Fibroblast of the aortic adventitia (primary cell): ENCODE measurements around the gene HMGCS2. TPM values are rescaled to one million over a fixed set of nuclear protein-coding genes. Genes with fewer than 3 reads are reported as not detected.

Source experiments
- DNase-seq: peaks from one replicate; pipeline ENCODE4 v3.0.0-alpha.2; 2010; ENCODE audit warnings: low read depth
- H3K4me3 ChIP-seq: 2 replicates; pipeline ENCODE4 v1.5.1; 2011; ENCODE audit warnings: low read depth, mild to moderate bottlenecking, control low read depth, low read length, moderate library complexity
- total RNA-seq: library from RNA; depleted of rRNA; stranded (reverse); fragments of >200 nt; gene quantifications from 2 replicates; pipeline ENCODE4 v1.2.3, GENCODE V29; 2012; ENCODE audit warnings: low replicate concordance
- TF ChIP-seq, protein P1 (sequence below): IDR thresholded peaks from 2 replicates; pipeline ENCODE4 v1.5.1; 2011; ENCODE audit warnings: mild to moderate bottlenecking, low read length, control low read depth, inconsistent platforms; ENCODE audit not compliant: insufficient read depth

Gene HMGCS2
- total RNA-seq, 1 donor = not detected

DNA sequence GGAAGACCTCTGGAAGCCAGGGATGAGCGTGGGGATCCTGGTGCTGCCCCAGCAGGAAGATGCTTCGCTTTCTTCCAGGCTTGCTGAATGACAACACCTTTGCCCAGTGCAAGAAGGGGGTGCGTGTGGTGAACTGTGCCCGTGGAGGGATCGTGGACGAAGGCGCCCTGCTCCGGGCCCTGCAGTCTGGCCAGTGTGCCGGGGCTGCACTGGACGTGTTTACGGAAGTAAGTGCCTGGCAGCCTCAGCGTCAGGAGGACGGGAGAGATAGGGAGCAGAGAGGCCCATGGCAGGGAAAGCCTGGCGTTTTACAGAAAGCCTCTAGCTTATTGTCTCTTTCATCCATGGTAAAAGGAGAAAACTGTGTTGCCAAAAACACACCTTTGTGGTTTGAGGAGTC lies 33.5 kb downstream of the HMGCS2 start:
- TF ChIP-seq, protein P1, sequence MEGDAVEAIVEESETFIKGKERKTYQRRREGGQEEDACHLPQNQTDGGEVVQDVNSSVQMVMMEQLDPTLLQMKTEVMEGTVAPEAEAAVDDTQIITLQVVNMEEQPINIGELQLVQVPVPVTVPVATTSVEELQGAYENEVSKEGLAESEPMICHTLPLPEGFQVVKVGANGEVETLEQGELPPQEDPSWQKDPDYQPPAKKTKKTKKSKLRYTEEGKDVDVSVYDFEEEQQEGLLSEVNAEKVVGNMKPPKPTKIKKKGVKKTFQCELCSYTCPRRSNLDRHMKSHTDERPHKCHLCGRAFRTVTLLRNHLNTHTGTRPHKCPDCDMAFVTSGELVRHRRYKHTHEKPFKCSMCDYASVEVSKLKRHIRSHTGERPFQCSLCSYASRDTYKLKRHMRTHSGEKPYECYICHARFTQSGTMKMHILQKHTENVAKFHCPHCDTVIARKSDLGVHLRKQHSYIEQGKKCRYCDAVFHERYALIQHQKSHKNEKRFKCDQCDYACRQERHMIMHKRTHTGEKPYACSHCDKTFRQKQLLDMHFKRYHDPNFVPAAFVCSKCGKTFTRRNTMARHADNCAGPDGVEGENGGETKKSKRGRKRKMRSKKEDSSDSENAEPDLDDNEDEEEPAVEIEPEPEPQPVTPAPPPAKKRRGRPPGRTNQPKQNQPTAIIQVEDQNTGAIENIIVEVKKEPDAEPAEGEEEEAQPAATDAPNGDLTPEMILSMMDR = no peak
- no peak overlapping the region for H3K4me3 ChIP-seq
- DNase-seq = no peak

DNA sequence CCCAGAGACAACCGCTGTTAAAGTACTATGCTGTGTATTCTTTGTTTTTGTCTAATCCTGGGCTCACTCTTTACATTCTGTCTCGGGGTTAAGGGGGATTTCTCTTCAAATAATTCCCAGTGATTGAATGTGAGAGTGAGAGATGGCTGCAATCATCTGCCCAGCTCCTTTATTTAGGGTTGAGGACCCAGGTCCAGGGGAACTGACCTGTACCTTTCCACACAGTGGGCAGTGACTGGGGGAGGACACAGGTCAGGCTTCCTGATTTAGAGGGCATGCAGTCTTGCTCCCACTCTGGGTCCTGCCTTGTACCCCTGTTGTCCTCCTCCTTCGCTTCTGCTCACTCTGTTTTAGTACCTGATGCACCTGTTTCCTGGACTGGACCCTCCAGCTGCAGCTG lies 35.0 kb downstream of the HMGCS2 start:
- TF ChIP-seq, protein P1 = no peak
- no peak overlapping the region for H3K4me3 ChIP-seq
- no peak for DNase-seq

DNA sequence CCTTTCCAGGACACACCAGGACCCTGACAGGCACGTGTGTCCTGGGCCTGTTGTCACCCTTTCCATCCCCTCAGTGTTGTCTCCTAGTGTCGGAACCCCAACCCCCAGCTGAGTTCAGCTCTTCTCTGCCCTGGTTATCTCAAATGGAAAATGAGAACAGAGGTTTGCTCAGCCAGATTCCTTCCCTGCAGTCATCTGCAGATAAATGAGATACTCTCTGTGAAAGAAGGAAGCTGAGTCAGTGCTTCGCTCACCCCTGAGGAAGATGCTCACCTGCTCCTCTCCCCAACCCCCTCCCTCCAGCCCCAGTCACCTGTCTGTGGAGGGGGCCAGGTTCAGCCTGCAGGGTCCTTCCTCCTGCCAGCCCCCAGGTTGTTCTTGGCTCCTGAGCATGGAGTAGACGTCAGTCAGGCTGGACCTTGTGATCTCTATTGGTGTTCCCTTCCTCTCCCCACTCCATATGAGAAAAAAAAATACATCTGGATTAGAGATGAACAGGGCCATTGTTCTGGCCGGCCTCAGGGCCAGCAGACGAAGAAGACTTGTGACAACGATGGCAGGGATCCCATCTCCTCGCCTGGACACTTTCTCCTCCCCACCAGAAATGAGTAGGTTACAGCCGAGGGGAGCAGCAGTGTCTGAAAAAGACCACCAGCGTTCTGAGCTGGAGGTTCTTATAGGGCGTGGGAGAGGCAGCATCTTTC lies 36.1 kb downstream of the HMGCS2 start:
- H3K4me3 ChIP-seq = no peak overlapping the region
- TF ChIP-seq, protein P1 = no peak
- no peak for DNase-seq

DNA sequence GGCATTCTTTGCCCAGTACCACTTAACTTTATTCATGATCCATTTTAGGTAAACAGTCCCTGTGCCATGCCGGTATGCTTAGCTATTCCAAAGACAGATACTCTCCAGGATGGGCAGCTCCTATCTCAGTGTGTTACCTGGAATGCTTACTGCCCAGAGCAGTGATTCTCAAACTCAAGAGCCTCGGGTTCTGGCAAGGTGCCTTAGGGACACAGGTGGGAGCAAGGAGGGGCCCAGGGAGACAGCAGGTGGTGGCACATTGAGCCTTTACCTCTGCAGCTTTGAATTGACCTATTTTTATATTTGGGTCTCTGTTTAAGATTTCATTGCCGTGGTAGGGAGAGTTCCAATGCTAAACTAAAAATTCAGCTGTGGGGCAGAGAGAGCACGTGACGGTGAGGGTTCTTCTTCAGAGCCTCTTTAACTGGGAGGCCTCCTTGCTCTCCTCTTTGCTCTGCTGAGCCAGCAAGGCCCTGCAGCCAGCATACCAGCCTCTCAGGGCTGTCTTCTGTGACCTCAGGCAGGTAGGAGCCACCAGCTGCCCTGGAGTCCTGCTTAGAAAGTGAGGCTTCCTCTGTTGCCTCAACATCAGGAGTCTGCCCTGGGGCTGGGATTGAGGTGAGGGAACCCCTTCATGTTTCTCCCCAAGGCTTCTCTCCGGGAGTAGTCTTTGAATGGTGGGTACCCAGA lies 36.8 kb downstream of the HMGCS2 start:
- TF ChIP-seq, protein P1 = no peak
- no peak overlapping the region for H3K4me3 ChIP-seq
- DNase-seq = no peak

DNA sequence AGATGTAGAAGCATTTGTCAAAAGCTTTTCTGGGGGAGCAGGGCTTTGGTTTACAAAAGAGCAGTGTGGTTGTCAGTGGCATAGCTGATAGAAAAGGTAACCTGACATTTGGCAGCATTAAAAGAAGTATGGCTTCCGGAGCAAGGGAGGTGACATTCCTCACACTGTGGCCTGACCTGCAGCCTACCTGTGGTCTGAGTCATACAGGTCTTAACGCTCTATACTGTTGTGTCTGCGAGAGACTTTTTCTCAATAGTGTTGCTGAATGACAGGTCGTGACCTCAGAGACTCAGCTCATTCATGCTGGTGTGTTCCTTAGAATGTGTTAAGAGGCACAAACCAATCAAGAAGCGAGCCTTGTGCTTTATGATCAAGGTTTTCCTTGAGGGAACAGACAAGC lies 37.6 kb downstream of the HMGCS2 start:
- no peak overlapping the region for H3K4me3 ChIP-seq
- no peak for DNase-seq
- TF ChIP-seq, protein P1 = no peak

DNA sequence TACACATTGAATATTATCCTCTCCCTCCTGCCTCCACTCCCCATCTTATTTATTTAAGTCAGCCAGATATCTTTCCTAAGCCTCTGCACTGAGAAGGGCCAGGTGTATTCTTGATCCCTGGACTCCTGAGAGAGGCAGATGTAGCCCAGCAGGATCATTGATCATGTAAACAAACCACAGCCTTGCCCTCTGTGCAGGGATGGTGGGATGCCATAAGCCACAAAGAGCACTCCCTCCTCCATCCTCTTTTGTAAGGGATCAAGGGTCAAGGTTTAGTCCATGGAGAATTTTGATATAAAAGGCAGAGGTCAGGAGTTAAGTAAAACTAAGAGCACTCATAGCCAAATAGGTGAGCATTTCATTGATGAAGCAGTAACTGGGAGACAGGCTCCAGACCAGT lies 39.7 kb downstream of the HMGCS2 start:
- TF ChIP-seq, protein P1 = no peak
- no peak for DNase-seq
- H3K4me3 ChIP-seq = no peak overlapping the region

DNA sequence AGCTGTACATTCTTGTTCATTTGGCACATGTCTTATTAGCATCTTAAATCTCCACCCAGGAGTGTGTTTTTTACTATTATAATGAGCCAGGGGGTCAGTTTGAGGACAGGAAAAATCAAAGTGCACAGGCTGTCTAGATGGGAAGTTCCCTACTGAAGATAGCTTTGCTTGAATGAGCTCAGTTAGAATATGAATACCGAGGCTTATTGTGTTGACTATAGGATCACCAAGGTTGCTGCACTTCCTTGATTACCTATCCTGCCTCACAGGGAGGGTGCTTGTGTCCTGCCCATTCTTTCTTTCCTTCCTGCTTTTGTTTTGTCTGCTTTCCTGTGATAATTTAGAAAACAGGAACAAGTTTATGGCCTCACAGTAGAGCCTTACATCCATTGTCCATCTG lies 40.7 kb downstream of the HMGCS2 start:
- H3K4me3 ChIP-seq = no peak overlapping the region
- TF ChIP-seq, protein P1 = no peak
- no peak for DNase-seq
